Urothelium cell line (cell line): Measurements from ENCODE around the gene ENO1.

ENCODE experiments used
- DNase-seq: peaks from one replicate; pipeline ENCODE4 v3.0.0; 2011; ENCODE audit warnings: low spot score, mixed read lengths
- FAIRE-seq: peaks from 2 replicates; lab custom pipeline; 2011; peaks lifted over from hg19 to GRCh38; lab: Jason Lieb, UNC

The ENO1 gene

DNA sequence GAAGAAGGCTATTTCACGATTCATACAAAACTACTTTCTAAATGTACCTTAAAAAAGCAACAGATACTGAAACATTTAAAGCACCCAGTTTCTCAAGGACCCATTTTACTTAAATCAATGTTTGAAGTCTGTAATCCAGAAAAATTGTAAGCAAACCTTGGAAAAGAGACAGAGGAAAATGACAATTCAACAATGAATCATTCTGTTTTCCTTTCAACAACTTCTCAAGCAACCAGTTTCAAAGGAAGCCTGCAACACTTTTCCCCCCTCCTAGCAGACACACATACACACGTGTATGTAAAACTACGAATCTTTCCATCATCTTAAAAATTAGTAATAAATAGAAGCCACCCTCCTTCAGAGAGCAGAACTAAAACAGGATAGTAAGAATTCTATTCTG is 62.2 kb downstream of the ENO1 start:
- DNase-seq (no peak), FAIRE-seq (no peak)

DNA sequence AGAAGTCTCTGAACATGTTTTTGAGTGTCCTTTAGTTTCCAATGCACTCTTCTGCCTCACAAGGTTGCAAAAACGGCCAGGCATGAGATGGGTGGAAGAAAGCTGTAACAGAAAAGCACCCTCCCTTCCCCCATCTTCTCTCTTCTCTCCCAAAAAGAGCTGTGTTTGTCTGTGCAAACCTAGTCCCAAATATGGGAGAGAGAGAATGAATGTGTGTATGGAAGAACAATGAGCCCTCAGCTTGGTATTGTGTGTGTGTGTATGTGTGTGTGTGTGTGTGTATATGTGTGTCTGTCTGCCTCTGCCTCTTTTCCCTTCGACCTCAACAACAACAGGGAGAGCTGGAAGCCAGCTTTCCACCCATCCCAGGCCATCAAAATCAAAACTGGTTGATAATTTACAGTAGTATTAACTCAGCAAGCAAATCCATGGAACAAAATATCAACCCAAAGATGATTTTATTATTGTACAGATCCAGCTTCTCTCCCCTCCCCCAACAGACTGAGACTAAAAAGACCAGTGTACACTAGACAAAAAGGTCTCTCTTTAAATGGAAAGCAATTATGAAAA is 62.8 kb downstream of the ENO1 start:
- FAIRE-seq (no peak), DNase-seq (no peak)

DNA sequence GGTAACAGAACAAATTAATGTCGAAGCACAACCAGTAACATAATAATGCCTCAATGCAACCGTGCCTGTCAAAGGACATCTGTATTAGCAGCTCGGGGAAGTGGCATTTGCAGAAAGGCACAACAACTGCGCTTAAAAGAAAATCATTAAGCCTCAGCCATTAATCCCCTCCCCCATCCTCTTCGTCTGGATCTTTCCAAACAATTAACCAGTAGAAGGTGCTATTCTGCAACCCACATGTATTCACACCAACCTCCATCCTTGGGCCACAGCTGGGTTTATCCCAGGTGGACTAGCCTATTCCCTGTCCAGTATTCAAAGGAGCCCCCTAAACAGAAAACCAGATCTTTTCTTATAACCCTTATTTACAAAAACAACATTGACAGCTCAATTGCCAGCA is 63.6 kb downstream of the ENO1 start:
- no peak for FAIRE-seq
- DNase-seq = no peak

DNA sequence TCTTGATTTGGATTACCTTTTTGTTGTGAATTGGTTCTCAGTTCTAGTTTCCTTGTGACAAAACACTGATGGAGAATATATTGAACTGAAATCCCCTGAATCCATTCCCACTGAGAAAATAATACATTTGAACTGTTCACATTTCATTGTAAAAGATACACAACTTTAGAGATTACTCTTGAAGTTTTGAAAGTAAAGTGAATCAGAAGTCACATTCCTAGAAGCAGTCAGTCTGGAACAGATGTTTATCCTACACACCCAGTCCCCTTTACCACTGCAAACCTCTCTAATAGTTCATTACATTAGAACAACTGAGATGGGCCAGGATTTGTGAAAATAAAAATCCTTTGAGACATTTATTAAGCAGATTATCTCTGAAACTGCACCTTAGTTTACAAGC is 64.5 kb downstream of the ENO1 start:
- no peak for DNase-seq
- no peak for FAIRE-seq

DNA sequence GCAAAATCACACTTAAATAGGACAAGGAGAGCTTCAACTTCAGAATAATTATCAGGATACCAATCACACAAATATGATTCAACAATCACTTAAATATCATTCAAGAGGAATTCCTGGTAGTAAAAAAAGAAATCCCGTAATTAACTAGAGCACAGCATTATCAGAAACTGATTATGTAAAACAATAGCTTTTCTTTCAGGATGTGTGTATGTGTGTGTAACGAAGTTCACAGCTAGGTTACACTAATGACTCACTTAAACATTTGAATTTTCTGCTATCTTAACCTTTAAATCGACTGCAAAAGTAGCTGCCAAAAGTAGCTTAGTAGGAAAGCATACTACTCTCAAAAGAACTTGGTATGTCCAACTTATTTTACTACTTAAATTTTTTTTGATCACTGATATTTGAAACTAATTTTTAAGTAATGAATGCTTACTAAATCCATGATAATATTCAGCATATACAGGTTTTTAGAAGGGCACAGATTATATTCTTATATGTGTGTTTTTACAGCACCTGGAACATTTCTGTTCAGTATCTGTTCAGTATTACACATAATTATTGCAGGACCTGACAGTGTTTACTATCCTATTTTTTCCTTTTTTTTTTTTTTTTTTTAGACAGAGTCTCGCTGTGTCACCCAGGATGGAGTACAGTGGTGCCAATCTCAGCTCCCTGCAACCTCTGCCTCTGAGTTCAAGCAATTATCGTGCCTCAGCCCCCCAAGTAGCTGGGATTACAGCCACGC is 65.3 kb downstream of the ENO1 start:
- no peak for DNase-seq
- FAIRE-seq = no peak

DNA sequence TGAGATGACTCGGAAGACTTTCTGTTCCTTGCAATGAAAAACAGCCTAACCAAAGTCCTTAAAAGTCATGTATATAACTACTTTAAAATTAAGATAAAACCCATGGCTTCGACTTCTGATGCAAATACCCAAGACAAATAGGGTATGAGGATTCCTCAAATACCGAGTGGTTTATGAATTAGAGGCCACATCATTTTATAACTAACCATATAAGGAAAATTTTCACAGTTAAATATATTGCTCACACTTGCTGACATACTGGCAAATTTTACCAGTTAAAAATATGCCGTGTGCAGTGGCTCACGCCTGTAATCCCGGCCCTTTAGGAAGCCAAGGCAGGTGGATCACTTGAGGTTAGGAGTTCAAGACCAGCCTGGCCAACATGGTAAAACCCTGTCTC is 66.4 kb downstream of the ENO1 start:
- DNase-seq = no peak
- FAIRE-seq = no peak
